K562 (cell line): ENCODE data around the gene FAM111B. TPM values are rescaled to one million over a fixed set of nuclear protein-coding genes. Genes with fewer than 3 reads are reported as not detected.

Experiments used
- ADNP ChIP-seq: fragments of 200-800 bp; sonication (Bioruptor generic); IDR thresholded peaks from 2 replicates; pipeline ENCODE4 v1.6.1; 2016; ENCODE audit warnings: missing genetic modification characterization, missing compliant biosample characterization
- BRF2 ChIP-seq: IDR thresholded peaks from 3 replicates; pipeline ENCODE4 v1.6.1; 2011; ENCODE audit warnings: borderline replicate concordance, mild to moderate bottlenecking; ENCODE audit not compliant: insufficient read length, insufficient read depth
- E2F6 ChIP-seq, 2 experiments: IDR thresholded peaks; 2 replicates each; pipeline ENCODE4 v1.6.1; 2011; ENCODE audit warnings: borderline replicate concordance in 1 of 2, control low read depth in 1 of 2, low read depth in 1 of 2, low read length in 1 of 2, mild to moderate bottlenecking in 1 of 2, mixed read lengths in 1 of 2, moderate library complexity in 1 of 2; ENCODE audit not compliant: insufficient read depth in 1 of 2, insufficient read length in 1 of 2, poor library complexity in 1 of 2, severe bottlenecking in 1 of 2; ENCODE audit errors: extremely low read depth in 1 of 2
- FOXM1 ChIP-seq, 2 experiments: fragments of 450-650 bp in 1 of 2; sonication (generic) in 1 of 2; formaldehyde crosslinking in 1 of 2; IDR thresholded peaks; 2 replicates each; pipeline versions ENCODE4 v1.6.1 to v1.9.0; 2017 to 2022; ENCODE audit warnings: low read depth in 2 of 2, mild to moderate bottlenecking in 2 of 2, missing genetic modification reagents in 1 of 2, moderate library complexity in 1 of 2
- KLF10 ChIP-seq: fragments of 250-450 bp; sonication (Bioruptor Pico); IDR thresholded peaks from 2 replicates; pipeline ENCODE4 v1.6.1; 2021; ENCODE audit warnings: matching md5 sums
- MEF2D ChIP-seq: conservative IDR thresholded peaks from 2 replicates; pipeline ENCODE4 v1.6.1; 2016; ENCODE audit warnings: low read depth, missing genetic modification characterization, missing compliant biosample characterization
- PRDM10 ChIP-seq: fragments of 450-650 bp; IDR thresholded peaks from 2 replicates; pipeline ENCODE4 v1.6.1; 2018; ENCODE audit not compliant: partially characterized antibody
- PURB ChIP-seq: sonication (generic); formaldehyde crosslinking; IDR thresholded peaks from 2 replicates; pipeline ENCODE4 v1.9.0; 2021; ENCODE audit warnings: low read depth, mild to moderate bottlenecking, missing genetic modification reagents
- STAT5B ChIP-seq: fragments of 250-450 bp; sonication (Bioruptor Pico); IDR thresholded peaks from 2 replicates; pipeline ENCODE4 v1.8.0; 2021; ENCODE audit warnings: mild to moderate bottlenecking, inconsistent platforms
- TEAD2 ChIP-seq: fragments of 450-650 bp; IDR thresholded peaks from 2 replicates; pipeline ENCODE4 v1.6.1; 2016; ENCODE audit warnings: missing genetic modification characterization, control low read depth, missing compliant biosample characterization
- TEAD4 ChIP-seq, 2 experiments: sonication (generic) in 1 of 2; formaldehyde crosslinking in 1 of 2; IDR thresholded peaks; 2 replicates each; pipeline versions ENCODE4 v1.6.1 to v1.8.0; 2012 to 2022; ENCODE audit warnings: borderline replicate concordance in 1 of 2, inconsistent platforms in 1 of 2, low read length in 1 of 2, mild to moderate bottlenecking in 1 of 2, missing genetic modification reagents in 1 of 2
- ZBTB8A ChIP-seq: fragments of 450-650 bp; IDR thresholded peaks from 2 replicates; pipeline ENCODE4 v1.6.1; 2018; ENCODE audit warnings: mild to moderate bottlenecking, moderate library complexity; ENCODE audit not compliant: partially characterized antibody
- ZNF253 ChIP-seq: fragments of 250-450 bp; sonication (Bioruptor Pico); conservative IDR thresholded peaks from 2 replicates; pipeline ENCODE4 v1.6.1; 2021; ENCODE audit warnings: mild to moderate bottlenecking
- ZNF347 ChIP-seq: fragments of 450-650 bp; formaldehyde crosslinking; IDR thresholded peaks from 2 replicates; pipeline ENCODE4 v1.4.0; 2020; ENCODE audit warnings: low read depth, mild to moderate bottlenecking, moderate library complexity
- ZNF830 ChIP-seq: fragments of 250-450 bp; sonication (Bioruptor Pico); IDR thresholded peaks from 2 replicates; pipeline ENCODE4 v1.5.0; 2021; ENCODE audit warnings: mild to moderate bottlenecking
- polyA plus RNA-seq, 8 experiments: library from polyadenylated mRNA; depleted of rRNA in 4 of 8; stranded (reverse) in 5 of 8; unstranded in 3 of 8; fragments of >200 nt; fragmentation: Nextera tagmentation in 2 of 8; fragmentation: Illumina TruSeq in 1 of 8; extraction: Ambion mirVana in 2 of 8; extraction: Trizol in 1 of 8; gene quantifications; 2 replicates each; pipeline versions ENCODE4 v1.2.1 to v1.2.3, GENCODE V29; 2011 to 2014; ENCODE audit warnings: inconsistent platforms in 1 of 8, missing spikeins in 1 of 8
- total RNA-seq, 7 experiments: library from RNA; depleted of rRNA in 6 of 7; stranded (reverse); fragments of >200 nt in 6 of 7; fragmentation: Illumina TruSeq in 2 of 7; extraction: Trizol in 2 of 7; gene quantifications; 2 replicates each; pipeline versions ENCODE4 v1.2.1 to v1.2.3, GENCODE V29; 2011 to 2021; ENCODE audit warnings: low replicate concordance in 1 of 7
- TF ChIP-seq, protein P1 (sequence below): IDR thresholded peaks from 2 replicates; pipeline ENCODE4 v1.6.1; 2016; ENCODE audit warnings: missing genetic modification characterization, missing compliant biosample characterization
- TF ChIP-seq, protein P2 (sequence below): sonication (generic); formaldehyde crosslinking; IDR thresholded peaks from 2 replicates; pipeline ENCODE4 v1.8.1; 2023; ENCODE audit warnings: mild to moderate bottlenecking, missing genetic modification reagents, moderate library complexity

The FAM111B gene
- total and polyA plus RNA-seq, 9 of the 15 experiments (the other 6 are each of a cell fraction or from before 2014, with no cell fraction given): 0.01 to 0.33 (median 0.06) TPM; not detected in 5

DNA sequence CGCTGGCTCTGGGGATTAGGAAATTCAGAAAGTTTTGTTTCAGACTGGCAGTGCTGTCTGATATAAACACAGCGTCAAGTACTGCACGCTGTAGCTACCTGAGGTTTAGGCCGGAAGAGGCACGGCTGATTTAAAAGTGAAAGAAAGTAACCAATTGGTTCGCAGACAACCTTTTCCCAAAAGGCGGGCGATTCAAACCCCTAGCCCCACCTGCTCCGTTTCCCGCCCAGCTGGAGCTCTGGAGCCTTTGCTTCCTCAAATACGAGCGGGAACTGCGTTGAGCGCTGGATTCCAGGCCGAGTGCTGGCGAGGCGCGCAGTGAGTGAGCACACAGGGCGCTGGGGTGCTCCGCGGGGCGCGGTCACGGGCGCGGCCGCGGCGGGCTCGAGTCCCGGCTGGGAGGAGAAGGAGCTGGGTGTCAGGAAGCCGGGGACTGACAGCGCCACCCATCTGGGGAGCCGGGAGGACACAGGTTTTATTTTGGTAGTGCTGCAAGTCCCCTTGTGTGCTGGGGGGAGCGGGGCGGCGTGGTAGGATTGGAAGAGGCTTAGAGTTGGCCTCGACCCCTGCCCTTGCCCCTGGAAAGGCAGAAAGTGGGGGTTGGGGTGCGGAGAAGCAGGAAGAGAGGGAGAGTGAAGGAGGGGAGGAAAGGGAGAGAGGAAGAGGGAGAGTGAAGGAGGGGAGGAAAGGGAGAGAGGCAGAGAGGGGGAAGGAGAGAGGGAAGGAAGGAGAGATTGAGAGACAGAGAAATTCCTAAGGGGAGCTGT is 37.7 kb downstream of the FAM111B start (continued):
- TF ChIP-seq E2F6 (IDR thresholded peaks at IDR 0.05; ENCODE audit: borderline replicate concordance in 1 of 2, extremely low read depth in 1 of 2, insufficient read depth in 1 of 2, insufficient read length in 1 of 2, low read depth in 1 of 2, low read length in 1 of 2, poor library complexity in 1 of 2, severe bottlenecking in 1 of 2): peak; percentile 99 to 100
- TF ChIP-seq ZNF253: no peak
- no peak for TF ChIP-seq BRF2
- TF ChIP-seq PURB (CRISPR knock-in tag): no peak
- TF ChIP-seq, protein P1, sequence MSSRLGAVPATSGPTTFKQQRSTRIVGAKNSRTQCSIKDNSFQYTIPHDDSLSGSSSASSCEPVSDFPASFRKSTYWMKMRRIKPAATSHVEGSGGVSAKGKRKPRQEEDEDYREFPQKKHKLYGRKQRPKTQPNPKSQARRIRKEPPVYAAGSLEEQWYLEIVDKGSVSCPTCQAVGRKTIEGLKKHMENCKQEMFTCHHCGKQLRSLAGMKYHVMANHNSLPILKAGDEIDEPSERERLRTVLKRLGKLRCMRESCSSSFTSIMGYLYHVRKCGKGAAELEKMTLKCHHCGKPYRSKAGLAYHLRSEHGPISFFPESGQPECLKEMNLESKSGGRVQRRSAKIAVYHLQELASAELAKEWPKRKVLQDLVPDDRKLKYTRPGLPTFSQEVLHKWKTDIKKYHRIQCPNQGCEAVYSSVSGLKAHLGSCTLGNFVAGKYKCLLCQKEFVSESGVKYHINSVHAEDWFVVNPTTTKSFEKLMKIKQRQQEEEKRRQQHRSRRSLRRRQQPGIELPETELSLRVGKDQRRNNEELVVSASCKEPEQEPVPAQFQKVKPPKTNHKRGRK (tag): peak; percentile 43; the same call in 1 of the 2 replicates
- TF ChIP-seq PRDM10: peak; percentile 24
- TF ChIP-seq ZNF347 (CRISPR knock-in tag): no peak
- no peak for TF ChIP-seq STAT5B (CRISPR knock-in tag)
- TF ChIP-seq FOXM1 (IDR thresholded peaks at IDR 0.05; ENCODE audit: low read depth): peak; percentile 94
- TF ChIP-seq FOXM1 (CRISPR knock-in tag; IDR thresholded peaks at IDR 0.05; ENCODE audit: low read depth): peak; percentile 99
- TF ChIP-seq ZBTB8A: no peak
- TF ChIP-seq MEF2D (tag): no peak
- TF ChIP-seq, protein P2, sequence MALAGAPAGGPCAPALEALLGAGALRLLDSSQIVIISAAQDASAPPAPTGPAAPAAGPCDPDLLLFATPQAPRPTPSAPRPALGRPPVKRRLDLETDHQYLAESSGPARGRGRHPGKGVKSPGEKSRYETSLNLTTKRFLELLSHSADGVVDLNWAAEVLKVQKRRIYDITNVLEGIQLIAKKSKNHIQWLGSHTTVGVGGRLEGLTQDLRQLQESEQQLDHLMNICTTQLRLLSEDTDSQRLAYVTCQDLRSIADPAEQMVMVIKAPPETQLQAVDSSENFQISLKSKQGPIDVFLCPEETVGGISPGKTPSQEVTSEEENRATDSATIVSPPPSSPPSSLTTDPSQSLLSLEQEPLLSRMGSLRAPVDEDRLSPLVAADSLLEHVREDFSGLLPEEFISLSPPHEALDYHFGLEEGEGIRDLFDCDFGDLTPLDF (CRISPR knock-in tag): peak; percentile 100
- peak; percentile 76 for TF ChIP-seq TEAD4 (IDR thresholded peaks at IDR 0.05; ENCODE audit: low read length)
- TF ChIP-seq TEAD4 (CRISPR knock-in tag; IDR thresholded peaks at IDR 0.05; ENCODE audit: borderline replicate concordance): peak; percentile 96
- no peak for TF ChIP-seq TEAD2 (tag)
- no peak for TF ChIP-seq ADNP (tag)
- no peak for TF ChIP-seq ZNF830
- no peak for TF ChIP-seq KLF10 (CRISPR knock-in tag)
